ENCODE results near the gene TBX10.
A peak's percentile ranks its signal among the peaks of the same experiment; 100 is the strongest.
"Not testable (repeated sequence)": the region's sequence is repeated elsewhere in the genome, so short reads cannot be mapped to it uniquely, and the experiment has no call there.

Gene TBX10

DNA sequence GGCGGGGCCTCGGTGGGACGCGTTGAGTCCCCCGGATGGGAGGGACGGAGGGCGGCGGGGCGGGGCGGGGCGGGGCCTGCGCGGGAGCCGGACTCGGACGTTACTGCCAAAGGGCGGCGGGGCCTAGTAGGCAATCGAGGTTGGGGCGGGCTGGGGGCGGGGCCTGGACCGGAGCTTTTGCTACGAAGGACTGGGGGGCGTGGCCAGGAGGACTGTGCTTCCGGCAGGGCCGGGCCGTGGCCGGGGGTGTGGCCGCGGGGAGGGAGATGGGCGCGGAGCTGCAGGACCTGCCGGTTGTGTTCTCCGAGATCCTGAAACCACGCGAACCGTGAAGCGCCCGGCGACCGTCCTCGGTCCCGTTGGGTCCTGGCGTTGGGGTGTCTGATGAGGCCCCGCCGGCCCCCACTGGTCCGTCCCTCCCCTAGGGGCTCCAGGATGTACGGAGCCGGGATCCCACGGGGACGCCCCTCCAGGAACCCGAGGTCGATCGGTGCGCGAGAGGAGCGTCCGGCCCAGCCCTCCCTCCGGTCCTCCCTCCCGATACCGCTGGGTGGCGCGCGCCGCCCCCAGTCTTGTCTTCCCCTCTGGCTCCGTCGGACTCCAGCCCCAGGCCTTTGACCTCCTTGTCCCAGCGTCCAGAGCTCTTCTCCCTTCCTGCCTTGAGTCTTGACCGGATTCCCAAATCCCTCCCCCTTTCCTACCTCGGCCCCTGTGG lies 9.2 kb downstream of the TBX10 start:
- DNase-seq, result peak; percentile 98

DNA sequence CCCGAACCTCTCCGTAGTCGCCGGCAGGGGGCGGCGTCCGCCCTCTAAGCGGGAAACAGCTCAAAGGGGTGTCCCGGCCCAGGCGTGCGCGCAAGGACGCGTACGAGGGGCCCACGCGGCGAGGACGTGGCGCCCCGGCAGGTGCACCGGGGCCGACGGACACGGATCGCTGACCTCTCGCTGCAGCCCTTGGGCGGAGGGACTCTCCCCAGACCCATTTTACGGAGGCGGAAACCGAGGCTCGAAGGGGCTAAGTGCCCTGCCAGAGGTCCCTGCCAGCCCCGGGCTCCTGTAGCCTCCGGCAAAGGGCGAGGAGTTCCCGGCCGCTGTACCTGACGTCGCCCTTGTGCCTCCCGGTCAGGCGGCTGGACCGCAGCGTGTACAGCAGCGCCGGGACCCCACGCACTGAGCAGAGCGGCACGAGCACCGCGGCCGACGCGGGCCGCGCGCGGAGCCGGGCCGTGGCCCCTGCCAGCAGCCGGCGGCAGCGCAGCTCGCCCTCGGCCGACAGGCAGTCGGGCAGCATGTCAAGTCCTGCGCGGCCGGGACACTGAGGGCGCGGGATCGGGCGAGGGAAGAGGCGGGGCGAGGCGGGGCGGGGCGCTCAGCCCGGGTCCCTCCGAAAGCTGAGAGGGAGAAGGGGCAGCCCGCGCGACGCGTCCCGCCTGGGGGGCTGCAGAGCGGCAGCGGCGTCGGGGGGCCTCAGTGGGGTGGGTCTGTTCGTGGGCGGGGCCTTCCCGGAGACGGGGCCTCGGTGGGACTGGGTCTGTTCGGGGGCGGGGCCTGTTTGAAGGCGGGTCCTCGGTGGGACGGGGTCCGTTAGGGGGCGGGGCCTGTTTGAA lies 10.0 kb downstream of the TBX10 start, which contains the start of gene NUDT8:
Gene NUDT8, minus strand, starts transcription at position 552 of the 842 bp plus-strand sequence. Its CDS starts 26 bp downstream, at position 526.
- DNase-seq, result peak; percentile 94

DNA sequence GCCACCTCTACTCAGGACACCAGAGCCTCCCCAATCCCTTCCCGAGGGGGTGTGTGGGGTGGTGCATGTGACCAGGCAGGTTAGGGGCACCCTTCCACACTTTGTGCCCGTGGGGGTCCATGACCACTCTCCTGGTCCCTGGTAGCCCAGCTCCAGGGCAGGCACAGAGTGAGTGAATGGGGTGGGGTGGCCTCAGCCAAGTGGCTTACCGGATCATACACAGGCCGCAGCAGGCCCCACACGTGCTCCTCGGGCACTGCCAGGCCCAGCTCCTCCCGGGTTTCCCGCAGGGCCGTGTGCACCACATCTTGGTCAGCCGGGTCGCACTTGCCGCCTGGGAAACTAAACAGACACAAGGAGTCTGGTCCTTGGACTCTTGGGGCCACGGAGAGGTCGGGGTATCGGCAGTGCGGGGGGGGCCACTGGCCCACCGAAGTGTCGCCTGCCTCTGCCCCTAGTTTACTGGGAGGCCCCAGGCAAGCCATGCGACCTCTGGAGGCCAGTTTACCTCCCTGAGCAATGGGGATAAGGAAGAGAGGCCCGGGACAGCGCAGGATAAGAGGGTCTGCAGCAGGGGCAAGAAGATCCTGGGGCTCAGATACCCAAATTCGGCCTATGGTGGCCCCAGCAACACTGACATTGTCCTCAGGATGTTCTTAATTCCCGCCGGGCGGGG lies 10.7 kb downstream of the TBX10 start:
- DNase-seq, result no peak

DNA sequence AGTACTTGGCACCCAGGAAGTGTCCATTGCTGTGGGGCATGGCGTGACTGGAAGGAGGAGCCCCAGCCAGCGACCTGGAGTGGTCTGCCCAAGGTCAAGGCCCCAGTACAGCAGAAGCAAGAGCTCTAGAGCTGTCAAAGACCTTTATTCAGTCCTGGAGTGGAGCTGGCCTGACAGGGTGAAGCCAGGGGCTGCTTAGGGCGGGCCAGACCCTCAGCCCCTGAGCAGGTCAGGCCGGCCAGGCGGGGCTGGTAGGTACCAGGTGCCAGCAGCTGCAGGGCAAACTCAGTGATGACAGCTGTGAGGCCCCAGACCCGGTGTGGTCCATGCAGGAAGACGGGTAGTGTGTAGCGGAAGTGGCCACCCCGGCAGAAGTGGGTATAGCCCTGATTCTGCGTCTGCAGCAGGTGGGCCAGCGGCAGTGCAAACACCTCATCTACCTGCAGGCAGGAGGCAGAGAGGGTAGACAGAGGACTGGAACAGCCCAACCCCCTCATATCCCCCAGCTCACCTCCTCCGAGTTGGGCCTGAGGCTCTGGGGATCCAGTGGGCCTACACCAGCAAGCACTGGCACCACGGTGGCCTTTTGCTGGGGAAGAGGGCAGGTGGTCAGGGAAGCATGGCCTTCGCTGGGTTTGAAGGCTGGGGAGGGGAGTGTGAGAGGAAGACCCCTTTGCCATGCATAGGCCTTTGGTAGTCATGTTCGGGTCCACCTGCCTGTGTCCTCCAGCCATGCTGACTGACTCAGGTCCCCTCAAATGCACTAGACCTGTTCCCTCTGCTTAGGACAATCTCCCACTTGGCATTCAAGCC lies 11.5 kb downstream of the TBX10 start:
- no peak for DNase-seq

DNA sequence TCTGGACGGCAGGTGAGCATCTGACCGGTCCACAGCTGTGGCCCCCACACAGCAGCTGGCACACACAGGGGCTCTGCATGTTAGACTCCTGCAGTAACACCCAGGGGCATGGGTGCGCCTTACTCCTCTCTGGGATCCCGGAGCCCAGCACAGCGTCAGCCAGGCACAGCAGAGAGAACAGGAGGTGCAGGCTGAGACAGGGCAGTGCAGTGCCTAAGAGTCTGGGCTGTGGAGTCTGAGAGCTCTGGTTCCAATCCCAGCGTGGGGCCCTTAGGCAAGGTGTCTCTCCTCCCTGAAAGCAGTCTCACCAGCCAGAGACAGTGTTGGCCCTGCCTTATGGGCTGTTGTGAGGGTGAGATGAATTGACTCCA lies 12.1 kb downstream of the TBX10 start:
- no peak for DNase-seq

DNA sequence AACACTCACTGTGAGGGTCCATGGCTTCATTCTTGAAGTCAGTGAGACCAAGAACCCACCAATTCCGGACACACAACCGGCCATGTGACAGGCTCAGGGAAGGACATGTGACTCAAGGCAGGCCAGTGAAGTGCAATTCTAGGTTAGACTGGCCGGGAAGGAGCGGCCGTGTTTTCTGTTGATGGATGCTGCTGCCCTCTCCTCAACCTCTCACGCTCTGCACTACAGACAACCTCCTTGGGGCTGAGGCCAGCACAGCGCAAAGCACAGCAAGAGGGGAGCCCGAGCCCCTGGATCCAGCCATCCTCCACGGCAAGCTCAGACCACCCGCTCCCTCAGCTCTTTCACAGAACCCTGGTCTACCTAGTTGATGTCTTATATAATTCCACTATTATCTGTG lies 12.6 kb downstream of the TBX10 start:
- DNase-seq, result no peak

DNA sequence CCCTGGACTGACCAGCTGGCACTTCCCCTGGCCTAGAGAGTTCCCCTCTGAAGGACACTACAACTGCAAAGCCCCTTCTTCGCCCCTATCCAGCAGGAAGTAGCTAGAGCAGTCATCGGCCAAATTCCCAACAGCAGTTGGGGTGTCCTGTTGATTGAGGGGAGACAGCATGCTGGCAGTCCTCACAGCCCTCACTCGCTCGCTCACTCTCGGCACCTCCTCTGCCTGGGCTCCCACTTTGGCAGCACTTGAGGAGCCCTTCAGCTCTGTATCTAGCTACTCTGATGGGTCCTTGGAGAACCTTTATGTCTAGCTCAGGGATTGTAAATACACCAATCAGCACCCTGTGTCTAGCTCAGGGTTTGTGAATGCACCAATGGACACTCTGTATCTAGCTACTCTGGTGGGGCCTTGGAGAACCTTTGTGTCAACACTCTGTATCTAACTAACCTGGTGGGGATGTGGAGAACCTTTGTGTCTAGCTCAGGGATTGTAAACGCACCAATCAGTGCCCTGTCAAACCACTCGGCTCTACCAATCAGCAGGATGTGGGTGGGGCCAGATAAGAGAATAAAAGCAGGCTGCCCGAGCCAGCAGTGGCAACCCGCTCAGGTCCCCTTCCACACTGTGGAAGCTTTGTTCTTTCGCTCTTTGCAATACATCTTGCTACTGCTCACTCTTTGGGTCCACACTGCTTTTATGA lies 13.3 kb downstream of the TBX10 start:
- not testable (repeated sequence) for DNase-seq

DNA sequence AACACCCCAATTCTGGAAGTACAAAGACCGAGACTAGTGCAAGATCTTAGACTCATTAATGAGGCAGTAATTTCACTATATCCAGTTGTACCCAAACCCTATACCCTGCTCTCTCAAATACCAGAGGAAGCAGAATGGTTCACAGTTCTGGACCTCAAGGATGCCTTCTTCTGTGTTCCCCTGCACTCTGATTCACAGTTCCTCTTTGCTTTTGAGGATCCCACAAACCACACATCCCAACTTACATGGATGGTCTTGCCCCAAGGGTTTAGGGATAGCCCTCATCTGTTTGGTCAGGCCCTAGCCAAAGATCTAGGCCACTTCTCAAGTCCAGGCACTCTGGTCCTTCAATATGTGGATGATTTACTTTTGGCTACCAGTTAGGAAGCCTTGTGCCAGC lies 15.8 kb downstream of the TBX10 start:
- not testable (repeated sequence) for DNase-seq

DNA sequence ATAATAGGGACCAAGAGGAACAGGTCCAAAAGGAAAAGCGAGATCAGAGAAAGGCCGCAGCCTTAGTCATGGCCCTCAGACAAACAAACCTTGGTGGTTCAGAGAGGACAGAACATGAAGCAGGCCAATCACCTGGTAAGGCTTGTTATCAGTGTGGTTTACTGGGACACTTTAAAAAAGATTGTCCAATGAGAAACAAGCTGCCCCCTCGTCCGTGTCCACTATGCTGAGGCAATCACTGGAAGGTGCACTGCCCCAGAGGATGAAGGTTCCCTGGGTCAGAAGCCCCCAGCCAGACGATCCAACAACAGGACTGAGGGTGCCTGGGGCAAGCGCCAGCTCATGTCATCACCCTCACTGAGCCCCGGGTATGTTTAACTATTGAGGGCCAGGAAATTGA lies 16.7 kb downstream of the TBX10 start:
- not testable (repeated sequence) for DNase-seq

DNA sequence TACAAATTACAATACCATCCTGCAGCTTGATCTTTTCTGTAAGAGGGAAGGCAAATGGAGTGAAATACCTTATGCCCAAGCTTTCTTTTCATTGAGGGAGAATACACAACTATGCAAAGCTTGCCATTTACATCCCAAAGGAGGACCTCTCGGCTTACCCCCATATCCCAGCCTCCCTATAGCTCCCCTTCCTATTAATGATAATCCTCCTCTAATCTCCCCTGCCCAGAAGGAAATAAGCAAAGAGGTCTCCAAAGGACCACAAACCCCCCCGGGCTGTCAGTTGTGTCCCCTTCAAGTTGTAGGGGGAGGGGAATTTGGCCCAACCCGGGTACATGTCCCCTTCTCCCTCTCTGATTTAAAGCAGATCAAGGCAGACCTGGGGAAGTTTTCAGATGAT lies 17.6 kb downstream of the TBX10 start:
- not testable (repeated sequence) for DNase-seq

DNA sequence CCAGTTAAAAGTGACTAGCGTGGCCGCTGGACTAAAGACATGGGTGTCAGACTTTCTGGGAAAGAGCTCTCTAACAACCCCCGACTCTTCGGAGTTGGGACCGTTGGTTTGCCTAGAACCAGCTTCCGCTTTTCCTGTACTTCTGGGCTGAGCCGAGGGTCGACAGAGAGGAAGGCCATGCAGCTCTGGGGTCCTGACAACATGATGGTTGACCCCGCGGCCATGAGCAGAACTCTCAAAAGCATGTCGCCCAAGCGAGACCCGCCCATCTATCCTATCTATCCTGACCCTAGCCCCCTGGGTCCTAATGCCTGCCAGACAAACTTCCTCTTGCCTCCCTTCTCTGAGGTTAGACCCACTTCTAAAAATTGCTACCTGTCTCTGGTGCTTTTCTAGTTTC lies 18.9 kb downstream of the TBX10 start:
- not testable (repeated sequence) for DNase-seq

DNA sequence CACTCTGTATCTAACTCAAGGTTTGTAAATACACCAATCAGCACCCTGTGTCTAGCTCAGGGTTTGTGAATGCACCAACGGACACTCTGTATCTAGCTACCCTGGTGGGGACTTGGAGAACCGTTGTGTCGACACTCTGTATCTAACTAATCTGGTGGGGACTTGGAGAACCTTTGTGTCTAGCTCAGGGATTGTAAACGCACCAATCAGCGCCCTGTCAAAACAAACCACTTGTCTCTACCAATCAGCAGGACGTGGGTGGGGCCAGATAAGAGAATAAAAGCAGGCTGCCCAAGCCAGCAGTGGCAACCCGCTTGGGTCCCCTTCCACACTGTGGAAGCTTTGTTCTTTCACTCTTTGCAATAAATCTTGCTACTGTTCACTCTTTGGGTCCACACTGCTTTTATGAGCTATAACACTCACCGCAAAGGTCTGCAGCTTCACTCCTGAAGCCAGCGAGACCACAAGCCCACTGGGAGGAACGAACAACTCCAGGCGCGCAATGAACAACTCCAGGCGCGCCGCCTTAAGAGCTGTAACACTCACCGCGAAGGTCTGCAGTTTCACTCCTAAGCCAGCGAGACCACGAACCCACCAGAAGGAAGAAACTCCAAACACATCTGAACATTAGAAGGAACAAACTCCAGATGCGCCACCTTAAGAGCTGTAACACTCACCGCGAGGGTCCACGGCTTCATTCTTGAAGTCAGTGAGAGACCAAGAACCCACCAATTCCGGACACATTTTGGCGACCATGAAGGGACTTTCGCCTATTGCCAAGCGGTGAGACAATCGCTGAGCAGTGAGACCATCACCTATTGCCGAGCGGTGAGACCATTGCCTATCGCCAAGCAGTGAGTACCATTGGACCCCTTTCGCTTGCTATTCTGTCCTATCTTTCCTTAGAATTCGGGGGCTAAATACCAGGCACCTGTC lies 19.6 kb downstream of the TBX10 start:
- DNase-seq, result not testable (repeated sequence)

DNA sequence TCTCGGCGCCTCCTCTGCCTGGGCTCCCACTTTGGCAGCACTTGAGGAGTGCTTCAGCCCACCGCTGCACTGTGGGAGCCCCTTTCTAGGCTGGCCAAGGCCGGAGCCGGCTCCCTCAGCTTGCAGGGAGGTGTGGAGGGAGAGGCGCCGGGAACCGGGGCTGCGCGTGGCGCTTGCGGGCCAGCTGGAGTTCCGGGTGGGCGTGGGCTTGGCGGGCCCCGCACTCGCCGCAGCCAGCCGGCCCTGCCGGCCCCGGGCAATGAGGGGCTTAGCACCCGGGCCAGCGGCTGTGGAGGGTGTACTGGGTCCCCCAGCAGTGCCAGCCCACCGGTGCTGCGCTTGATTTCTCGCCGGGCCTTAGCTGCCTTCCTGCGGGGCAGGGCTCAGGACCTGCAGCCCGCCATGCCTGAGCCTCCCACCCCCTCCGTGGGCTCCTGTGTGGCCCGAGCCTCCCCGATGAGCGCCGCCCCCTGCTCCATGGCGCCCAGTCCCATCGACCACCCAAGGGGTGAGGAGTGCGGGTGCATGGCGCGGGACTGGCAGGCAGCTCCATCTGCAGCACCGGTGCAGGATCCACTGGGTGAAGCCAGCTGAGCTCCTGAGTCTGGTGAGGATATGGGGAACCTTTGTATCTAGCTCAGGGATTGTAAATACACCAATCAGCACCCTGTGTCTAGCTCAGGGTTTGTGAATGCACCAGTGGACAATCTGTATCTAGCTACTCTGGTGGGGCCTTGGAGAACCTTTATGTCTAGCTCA lies 20.5 kb downstream of the TBX10 start:
- DNase-seq, result not testable (repeated sequence)

DNA sequence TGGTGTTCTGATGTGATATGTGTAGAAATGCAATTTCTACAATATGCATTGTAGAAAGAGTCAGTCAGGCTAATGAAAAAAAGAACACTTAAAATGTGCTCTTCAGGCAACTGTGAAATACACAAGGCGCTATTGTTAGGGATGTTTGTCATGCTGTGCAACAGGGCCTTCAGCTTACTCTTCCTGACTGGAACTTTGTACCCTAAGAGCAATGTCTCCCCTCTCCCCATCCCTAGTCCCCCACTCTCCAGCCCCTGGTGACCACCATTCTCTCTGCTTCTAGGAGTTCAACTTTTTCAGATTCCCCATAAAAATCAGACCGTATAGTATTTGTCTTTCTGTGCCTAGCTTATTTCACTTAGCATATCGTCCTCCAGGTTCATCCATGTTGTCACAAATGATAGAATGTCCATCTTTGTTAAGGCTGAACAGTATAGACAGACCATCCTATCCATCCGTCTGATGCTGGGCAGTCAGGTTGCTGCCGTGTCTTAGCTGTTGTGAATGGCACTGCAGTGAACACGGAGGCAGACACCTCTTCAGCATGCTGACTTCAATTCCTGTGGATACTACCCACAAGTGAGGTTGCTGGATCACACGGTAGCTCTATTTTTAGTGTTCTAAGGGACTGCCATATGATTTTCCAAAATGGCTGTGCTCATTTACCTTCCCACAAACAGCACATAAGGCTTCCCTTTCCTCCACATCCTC lies 22.2 kb downstream of the TBX10 start:
- DNase-seq, result no peak

DNA sequence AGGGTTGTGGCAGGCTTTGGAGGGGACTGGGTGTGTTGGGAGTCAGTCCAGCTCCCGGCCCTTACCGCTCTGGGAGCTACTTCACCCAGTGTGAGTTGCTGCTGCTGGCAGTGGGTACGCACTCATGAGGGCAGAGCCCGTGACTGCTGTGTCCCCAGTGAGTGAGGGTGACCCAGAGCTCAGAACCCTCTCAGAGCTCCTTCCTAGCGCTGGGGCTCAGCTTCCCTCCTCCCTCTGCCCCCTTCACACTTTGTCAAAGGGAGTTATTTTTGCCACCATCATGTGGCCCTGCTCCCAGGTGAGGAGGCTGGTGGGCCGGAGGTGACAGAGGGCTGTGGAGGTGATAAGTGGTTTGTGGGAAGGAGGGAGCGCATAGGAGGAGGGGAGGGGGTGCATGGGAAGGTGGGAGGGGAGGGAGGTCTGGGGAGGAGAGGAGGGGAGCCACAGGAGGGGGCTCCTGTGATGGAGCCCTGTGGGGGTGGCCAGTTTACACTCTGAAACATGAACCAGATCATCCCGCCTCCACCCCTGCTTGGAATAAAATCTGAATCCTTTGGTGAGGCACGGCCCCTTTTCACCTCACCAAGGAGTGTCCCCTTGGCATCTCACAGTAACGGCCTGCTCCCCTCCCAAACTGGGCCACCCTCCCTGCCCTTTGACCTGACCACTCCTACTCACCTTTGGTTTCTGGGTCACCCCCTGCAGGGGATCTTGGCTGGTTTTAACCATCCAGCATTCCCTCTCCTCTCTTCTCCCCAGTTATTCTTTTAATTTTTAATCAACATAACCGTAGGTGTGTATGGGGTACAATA lies 22.9 kb downstream of the TBX10 start:
- no peak for DNase-seq

DNA sequence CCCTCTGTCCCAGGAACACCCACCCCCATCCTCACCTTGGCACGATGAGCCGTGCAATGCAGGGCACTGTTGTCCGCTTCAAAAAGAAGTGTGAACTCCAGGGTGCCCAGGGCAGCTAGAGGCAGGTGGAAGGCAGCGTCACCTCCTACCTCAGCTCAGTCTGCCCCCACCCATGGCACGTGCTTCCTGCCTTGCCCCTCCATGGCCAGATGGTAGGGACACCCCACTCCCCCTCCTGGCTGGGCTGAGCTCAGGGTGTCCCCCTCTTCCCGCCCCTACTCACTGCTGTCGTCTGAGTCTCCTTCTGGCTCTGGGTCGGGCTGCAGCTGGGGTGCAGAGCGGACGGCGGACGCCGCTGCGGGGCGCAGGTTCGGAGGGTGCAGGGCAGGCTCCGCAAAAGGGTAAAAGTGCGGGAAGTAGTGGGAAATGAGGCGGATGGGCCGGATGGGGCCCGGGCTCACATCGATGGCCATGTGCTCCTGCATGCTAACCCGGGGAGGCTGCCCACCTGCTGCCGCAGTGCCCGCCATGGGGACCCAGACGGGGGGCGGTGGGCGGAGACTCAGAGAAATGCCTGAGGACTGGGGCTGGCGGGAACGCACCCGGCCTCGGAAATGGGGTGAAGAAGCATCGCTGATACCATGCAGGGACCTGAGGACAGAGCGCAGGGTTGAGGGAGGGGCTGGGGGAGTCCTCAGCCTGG lies 23.7 kb downstream of the TBX10 start:
- DNase-seq, result no peak
